ENCODE results near the gene APBA1.

The APBA1 gene

DNA sequence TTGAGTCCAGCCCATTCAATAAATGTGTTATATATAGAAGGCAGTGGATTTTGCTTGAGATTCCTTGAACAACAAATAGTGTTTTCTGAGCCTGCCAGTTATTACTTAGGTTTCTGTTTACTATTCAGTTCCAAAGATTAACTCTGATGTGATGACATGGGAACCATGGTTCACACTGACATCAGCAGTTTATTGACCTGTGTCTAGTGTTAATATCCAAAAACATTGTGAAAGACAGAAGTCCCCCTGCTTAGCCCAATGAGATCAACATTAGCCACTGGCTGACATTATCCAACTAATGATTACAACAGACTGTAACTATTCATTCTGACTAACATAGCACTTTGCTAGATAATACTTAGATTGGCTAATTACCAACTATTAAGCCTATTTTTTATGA is 14.9 kb downstream of the APBA1 start:
- DNase-seq (ENCODE audit: low read depth) = no peak

DNA sequence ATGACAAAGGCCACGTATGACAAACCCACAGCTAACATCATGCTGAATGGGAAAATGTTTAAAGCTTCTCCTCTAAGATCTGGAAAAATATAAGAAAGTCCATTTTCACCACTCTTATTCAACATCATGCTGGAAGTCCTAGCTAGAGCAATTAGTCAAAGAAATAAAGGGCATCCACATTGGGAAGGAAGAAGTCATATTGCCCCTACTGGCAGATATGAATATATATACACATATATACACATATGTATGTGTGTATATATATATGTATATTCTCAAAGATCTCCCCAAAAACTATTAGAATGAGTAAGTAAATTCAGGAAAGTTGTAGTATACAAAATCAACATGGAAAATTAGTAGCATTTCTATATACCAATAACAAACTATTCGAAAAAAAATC is 17.1 kb downstream of the APBA1 start:
- no peak for DNase-seq (ENCODE audit: low read depth)

DNA sequence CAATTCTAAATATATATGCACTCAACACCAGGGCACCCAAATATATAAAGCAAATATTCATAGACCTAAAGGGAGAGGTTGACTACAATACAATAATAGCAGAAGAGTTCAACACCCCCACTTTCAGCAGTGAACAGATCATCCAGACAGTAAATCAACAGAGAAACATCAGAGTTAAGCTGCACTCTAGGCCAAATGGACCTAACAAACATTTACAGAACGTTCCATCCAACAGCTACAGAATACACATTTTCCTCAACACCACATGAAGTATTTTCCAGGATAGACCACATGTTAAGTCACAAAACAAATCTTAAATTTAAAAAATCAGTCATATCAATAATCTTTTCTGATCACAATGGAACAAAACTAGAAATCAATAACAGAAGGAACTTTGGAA is 18.9 kb downstream of the APBA1 start:
- DNase-seq (ENCODE audit: low read depth) = no peak

DNA sequence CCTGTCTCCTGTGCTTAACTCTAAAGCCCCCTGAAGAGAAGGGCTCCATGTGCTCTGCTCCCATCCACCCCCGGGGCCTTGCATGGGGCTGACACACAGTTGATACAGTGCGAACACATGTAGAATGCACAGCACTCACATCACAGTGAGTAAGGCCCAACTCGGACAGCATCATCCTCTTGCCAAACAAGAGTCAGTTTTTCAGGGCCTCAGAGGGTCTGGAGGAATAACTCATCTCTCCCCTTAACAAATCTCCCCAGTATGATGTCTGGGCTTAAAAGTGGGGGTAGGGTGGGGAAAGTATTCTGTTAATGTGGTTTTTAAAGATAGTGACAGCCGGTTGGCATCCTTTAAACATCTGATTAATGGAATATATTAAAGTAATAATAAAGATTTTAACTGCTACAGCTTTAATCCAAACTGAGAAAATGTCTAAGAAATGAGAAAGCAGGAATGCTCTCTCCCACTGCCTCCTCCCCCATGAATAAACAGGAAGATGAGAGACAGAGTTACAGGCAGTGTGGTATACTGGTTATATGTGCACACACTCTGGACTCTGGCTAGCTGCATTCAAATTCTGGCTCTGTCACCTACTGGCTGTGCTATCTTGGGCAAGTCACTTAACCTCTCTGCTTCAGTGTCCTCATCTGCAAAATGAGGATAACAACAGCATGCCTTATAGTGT is 22.5 kb downstream of the APBA1 start:
- DNase-seq (ENCODE audit: low read depth) = no peak

DNA sequence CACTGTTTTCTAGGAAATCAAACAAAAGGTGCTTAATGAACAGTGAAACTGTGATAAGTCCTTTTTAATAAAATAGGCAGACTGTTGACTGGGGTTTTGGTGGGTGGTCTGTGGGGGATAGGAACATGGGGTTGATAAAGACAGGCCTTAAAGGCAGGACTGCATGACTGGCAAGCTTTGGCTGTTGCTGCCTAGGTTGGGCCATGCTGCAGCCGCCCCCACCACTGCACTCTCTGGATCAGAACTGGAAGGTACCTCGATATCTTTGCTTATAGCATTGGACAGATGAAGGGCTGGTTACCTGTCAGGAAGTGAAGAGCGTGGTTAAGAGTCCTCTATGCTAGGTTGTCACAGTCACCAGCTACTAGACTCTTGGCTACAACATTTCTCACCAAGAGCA is 24.4 kb downstream of the APBA1 start:
- DNase-seq (ENCODE audit: low read depth) = no peak

DNA sequence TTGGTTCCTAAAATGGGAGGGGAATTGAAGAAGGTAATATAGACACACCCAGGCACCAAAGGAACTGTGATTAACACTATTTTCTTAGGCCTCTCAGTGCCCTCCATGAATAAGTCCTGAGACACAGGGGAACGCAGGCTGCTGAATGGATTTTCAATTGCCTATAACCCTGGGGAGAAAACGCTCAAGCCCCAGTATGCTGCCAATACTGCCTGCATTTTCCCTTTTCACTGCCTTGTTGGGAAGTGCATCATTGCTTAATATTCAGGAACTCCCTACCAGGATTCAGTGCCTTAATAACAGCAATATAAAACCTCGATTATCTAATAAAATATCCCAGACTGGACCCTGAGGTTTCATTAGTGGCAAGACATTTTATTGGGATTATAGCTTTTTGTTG is 25.4 kb downstream of the APBA1 start:
- DNase-seq (ENCODE audit: low read depth) = no peak

DNA sequence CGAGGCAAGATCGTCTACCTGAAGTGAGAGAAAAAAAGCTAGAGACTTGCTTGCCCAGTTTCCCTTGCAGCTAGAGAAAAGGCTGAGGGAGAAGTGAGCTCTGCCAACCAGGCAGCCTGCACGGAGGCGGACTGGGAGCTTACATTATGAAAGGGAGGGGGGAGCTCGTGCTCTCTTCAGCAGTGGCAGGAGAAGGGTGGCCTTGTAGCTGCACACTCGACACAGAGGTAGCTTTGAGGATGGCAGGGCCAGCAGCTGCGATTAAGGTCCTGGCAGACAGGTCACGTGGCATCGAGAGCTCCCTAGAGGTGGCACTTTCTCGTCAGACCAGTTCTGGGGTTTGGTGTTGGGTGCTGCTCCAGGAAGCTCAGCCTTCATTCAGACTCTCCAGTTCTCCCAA is 26.7 kb downstream of the APBA1 start:
- DNase-seq (ENCODE audit: low read depth) = no peak

DNA sequence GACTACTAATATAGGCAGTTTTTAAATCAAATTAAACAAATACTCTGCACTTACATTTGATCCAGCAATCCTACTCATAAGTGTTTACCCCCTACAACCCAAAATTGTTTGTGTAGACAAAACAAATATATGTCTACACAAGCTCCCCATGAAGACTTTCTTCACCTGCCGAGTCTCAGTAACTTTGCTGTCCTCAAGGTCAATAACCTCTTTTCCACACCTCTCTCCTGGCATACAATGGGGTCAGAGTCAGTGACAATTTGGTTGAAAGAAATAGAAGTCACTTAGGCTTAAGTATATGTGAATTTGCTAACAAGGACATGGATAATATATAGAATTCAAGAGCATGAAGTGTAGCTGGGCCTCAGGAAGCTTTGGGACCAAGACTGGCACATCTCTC is 29.1 kb downstream of the APBA1 start:
- no peak for DNase-seq (ENCODE audit: low read depth)

DNA sequence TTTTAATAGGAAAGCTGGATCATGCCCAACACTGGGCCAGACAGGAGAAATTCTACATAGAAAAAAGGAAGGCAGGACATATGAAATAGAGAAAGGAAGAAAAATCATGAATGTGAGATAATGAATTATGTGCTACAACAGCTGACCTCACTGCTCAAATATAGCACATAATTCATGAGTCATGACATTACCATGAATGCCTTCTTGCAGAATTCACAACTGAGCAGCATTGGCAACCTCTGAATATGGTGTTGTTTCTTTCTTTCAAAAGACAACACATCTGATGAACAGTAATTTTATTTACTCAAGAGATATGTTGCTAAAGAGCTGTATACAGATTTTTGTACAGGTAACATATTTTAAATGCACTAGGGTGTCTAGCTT is 34.4 kb downstream of the APBA1 start:
- DNase-seq (ENCODE audit: low read depth) = no peak

DNA sequence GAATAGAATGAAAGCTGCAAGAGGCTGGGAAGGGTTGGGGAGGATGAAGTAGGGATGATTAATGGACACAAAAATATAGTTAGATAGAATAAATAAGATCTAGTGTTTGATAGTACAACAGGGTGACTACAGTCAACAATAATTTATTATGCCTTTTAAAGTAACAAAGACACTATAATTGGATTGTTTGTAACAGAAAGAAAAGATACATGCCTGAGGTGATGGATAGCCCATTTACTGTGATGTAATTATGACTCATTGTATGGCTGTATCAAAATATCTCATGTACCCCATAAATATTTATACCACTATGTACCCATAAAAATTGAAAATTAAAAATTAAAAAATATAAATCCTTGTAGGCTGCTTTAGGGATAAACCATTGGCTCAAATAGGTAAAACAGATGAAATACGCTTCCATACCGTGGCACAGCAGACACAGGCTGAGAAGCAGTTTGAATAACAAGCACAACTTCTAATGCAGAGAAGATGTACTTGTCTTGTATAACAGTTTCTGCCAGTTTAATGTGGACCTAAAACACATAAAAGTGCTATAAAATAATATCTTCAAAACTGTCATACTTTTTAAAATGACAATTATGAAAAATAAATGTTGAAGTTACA is 34.9 kb downstream of the APBA1 start:
- DNase-seq (ENCODE audit: low read depth) = no peak

DNA sequence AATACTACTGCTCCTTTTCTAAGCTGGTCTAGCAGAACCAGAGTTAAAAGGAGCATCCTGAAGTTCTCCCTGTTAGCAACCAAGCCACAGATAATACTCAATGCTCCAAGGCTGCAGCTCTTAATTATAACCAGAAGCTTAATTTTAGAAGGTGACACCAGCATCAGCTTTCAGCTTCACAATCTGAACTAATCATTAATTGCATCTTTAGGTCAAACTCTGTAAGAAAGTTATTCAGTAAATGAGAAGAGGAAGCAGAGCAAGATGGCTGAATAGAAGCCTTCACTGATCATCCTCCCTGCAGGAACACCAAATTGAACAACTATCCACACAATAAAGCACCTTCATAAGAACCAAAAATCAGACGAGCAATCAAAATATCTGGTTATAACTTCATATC is 38.5 kb downstream of the APBA1 start:
- no peak for DNase-seq (ENCODE audit: low read depth)

DNA sequence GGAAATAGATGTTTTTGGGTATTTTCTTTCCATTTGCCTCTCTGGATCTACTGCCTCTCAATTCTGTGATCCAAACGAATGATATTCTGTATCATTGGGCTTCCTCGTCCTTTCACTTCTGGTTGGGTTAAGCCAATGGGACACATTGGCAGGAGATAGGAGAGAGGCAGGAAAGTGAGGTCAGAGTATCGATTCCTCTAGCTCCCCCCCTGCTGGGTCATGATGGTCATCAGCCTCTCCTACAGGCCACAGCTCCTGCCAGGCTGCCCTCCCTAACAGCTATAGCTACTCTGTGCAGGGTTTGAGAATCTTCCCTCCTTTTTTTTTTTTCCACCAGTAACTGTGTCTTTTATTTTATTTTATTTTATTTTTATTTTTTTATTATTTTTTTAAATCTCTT is 39.4 kb downstream of the APBA1 start:
- no peak for DNase-seq (ENCODE audit: low read depth)

DNA sequence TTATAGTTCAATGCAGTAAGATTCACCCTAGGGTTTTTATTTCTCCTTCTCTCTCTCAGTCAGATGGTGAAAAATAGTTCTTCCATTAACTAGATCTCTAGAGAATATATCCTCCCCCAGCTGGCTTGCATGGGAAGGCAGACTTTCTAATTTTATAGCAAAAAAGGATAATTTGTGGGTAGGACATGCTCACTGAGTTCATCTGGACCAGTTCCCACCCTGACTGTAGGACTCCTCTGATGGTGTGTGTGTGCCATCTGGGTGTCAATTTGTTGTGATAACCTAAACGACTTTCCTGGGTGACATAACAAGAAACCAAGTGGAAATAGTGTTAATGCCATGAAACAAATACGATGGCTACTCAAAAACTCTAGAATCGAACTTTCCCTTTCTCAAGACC is 44.9 kb downstream of the APBA1 start:
- no peak for DNase-seq (ENCODE audit: low read depth)

DNA sequence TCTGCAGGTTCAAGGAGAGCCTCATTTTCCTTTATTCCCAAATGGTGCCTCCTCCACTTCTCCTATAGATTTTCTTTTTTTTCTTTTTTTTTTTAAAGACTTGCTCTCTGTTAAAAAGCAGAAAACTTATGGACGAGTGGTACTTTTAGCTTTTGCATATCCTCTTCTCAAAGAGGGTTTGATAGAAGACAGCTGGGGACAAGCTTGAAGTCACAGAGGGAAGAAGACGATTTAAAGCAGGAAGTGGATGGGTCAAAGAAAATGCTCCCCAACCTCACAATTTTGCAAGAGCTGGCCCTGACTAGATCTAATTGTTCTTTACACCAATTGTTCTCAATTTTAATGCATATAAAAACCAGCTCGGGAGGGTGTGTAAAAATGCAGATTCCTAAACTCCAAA is 48.9 kb downstream of the APBA1 start:
- DNase-seq (ENCODE audit: low read depth) = no peak

DNA sequence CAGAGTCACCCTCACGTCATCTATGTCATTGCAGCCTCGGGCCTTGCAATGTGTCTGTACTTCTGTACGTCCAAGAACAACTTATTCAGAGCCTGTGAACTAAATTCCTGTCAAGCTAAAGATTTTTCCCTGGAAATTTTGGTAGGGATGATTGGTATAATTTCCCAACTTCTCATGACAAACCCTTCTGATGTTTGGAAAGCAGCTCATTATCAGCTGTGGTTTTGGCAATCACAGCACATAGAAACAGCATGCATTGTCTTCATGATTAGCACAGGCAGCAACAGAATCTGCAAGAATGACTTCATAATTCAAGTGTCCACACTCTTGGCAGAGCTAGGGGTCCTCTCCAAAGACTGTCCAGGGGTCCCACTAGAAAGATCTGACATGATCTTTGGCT is 49.5 kb downstream of the APBA1 start:
- DNase-seq (ENCODE audit: low read depth) = no peak

DNA sequence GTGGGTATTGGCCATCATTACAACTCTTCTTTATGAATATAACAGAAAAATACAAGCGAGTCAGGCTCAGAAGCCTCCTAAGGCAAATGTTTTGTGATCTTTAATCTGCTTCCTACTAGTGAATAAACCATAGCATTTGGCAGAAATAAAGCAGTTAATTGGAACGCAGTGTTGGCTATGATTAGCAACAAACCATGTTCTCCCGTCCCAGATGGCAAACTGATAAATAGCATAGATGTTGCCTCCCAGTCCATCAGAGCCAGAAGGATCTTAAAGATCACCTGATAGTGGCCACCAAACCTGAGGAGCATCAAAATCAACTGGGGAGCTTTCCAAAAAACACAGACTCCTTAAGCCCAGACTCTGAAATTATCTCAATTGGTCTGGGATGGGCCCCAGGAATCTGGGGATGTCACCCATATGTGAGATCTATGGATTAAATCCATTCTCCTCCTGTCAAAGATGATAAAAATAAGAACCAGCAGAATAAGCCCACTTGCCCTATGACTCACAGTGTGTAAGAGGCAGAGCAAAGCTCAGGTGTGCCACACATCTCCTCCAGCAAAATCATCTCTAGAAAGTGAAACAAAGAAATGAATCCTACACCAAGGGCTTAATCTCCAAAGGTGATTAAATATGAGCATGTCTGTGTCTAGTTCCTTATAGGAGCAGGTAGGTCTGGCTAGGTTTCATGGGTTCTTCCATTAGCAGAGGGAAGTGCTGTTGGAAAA is 50.3 kb downstream of the APBA1 start:
- DNase-seq (ENCODE audit: low read depth) = no peak

DNA sequence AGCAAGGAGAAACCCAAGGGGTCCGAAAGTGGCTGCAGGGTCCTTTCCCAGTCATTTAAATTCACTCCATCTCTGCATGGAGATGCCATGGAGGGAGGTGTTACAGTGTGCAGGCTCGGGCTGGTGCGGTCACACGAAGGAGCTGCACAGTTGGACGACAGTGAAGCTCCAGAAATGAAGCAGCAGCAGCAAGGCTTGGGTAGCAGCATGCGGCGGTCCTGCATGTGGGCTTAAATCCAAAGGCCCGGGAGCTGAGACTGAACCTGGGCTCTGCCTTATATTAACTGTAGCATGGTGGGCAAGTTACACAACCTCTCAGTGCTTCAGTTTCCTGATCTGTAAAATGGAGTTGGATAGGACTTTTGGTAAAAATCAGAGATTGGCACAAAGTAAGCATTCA is 51.4 kb downstream of the APBA1 start:
- DNase-seq (ENCODE audit: low read depth) = no peak

DNA sequence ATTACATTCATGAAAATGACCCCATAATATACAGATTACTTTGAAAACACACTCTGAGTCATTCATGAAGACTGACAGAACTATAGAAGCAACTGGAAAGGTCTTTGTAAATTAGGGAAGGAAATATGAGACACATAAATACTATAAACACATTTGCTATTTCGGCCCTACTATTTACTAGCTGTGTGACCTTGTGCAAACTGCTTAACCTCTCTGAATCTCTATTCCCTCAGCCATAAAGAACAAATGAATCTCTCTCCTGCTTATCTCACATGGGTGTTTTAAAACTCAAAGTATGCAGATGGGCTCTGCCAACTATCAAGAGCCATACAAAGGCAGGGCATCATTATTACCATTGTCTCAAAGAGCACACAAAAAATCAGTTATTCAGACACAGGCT is 52.9 kb downstream of the APBA1 start:
- DNase-seq (ENCODE audit: low read depth) = no peak

DNA sequence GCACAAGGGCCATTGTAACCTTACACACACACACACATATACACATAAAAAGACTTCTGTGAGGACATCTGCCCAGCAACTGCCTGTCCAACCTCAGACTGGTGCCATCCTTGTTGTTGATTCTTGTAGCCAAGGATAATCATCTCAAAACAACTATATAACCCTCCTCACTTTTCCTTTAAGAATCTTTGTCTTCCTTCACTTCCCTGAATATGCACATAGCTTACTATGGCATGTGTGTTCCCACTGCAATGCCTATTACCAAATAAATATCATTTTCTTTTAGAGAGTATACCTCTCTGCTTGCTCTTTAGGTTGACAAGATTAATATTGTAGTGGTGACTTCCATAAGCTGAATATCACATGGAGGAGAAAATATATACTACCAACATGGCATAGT is 55.2 kb downstream of the APBA1 start:
- DNase-seq (ENCODE audit: low read depth) = no peak

DNA sequence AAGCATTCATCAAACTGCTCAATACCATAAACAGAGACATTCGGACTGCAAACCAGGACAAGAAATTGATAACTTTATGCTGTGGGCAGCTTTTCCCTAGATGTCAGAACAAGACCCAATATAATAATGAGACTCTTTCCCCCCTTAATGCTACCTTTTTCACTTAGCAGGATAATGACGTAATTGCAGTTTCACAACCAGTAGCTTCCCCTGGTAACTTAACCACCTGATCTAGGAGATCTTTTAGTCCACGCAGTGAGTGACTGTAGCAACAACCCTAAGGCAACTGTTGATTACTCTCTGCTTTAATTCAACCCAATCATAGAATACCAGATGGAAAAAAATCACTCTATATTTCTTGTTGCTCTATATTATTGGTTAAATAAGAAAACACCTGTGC is 56.3 kb downstream of the APBA1 start:
- DNase-seq (ENCODE audit: low read depth) = no peak

DNA sequence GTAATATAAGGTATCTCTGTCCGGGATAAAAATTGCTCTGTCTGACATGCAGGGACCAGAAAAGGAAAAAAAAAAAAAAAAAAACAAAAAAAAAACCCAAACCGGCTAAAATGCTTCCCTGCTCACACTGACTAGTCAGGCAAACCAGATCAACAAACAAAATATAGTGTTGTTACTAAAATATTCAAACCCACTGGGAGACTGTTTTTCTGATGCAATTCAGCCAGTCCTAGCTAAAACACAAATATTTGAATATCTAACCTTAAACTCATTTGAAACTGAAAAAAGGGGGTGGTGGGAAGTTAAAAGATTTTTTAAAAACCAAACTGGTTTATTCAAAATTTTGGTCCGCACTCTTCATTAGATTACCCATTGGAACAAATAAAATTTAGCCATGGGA is 61.0 kb downstream of the APBA1 start:
- no peak for DNase-seq (ENCODE audit: low read depth)

DNA sequence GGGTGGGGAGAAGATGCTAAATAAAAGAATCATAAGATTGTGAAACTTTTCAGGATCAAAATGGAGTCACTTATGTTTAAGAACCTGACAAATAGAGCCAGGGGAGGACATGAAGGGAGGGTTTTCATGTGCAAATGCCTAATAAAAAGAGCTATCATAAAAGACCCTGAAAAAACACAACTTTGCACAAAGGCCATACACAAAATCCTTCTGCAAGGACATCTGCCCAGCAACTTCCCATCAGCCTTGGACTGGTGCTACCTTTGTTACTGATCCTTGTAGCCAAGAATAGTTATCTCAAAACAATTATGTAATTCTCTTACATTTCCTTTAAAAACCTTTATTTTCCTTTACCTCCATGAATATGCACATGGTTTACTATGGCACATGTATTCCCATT is 63.0 kb downstream of the APBA1 start:
- DNase-seq (ENCODE audit: low read depth) = no peak

DNA sequence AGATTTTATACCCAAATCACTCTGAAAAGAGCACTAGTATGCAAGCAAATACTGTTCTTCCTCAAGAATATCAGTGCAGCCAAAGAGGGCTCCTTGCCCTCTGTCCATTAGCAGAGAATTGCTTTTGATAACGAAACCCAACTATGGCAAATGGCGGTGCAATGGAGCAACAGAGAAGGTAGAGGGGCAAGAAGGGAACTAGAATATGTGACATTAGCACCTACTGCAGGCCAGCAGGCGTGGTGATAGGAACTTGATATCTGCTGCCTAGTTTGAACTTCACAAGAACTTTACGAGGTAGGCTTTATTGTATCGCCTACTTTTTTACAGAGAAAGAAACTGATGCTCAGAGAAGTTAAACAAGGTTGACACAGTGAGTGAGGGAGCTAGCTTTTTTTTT is 66.1 kb downstream of the APBA1 start:
- DNase-seq (ENCODE audit: low read depth) = no peak

DNA sequence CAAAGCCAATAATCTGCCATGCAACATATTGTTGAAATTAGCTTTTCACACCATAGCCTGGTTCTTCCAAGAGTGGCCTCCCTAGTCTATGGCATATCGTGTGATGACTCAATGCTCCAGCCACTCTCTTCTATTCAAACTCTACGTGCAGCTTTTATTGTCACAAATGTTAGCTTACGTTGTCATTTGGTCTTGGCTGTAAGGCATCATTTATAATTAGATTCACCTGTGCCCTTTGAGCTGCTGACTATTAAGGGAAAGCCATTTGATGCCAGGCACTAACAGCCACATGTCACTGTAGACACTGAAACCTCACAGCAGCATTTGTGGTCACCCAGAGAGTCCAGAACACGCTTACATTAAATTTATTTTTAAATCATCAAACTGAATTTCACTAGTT is 66.8 kb downstream of the APBA1 start:
- DNase-seq (ENCODE audit: low read depth) = no peak
